Fibroblast of skin of scalp (primary cell): ENCODE data around the gene FBXO21. TPM values are rescaled to one million over a fixed set of nuclear protein-coding genes. Genes with fewer than 3 reads are reported as not detected.
"Not testable (repeated sequence)": the region's sequence is repeated elsewhere in the genome, so short reads cannot be mapped to it uniquely, and the experiment has no call there.

Experiments
- DNase-seq: peaks from one replicate; pipeline ENCODE4 v3.0.0-alpha.2; 2013
- polyA plus RNA-seq, 2 experiments: library from polyadenylated mRNA; unstranded; fragments of 120-200 nt; gene quantifications; one replicate each; pipeline ENCODE4 v1.2.1, GENCODE V29; 2013; ENCODE audit not compliant: insufficient read length in 2 of 2

The FBXO21 gene
- polyA plus RNA-seq (2013, experiment 1 of 2; ENCODE audit: insufficient read length) = 20.4 TPM
- polyA plus RNA-seq (2013, experiment 2 of 2; ENCODE audit: insufficient read length) = 20.0 TPM

GRCh38 chr12:117190210-117190781 is at the start of gene FBXO21:
Gene FBXO21 (minus strand): TSS chr12:117190470. CDS start chr12:117190456, 14 bp downstream.
- DNase-seq = peak; percentile 85

- DNase-seq = peak; percentile 59
Measured at GRCh38 chr12:117236456-117237001, 46.3 kb upstream of the FBXO21 start.

- no peak for DNase-seq
Measured at GRCh38 chr12:117235261-117235660, 45.0 kb upstream of the FBXO21 start.

- no peak for DNase-seq
Measured at GRCh38 chr12:117234441-117234840, 44.2 kb upstream of the FBXO21 start.

- no peak for DNase-seq
Measured at GRCh38 chr12:117231750-117232149, 41.5 kb upstream of the FBXO21 start.

GRCh38 chr12:117228239-117228638 is 38.0 kb upstream of the FBXO21 start:
- no peak for DNase-seq

GRCh38 chr12:117227000-117227653 is 36.9 kb upstream of the FBXO21 start:
- DNase-seq = no peak

GRCh38 chr12:117226505-117226904 is 36.2 kb upstream of the FBXO21 start:
- no peak for DNase-seq

GRCh38 chr12:117225179-117225578 is 34.9 kb upstream of the FBXO21 start:
- DNase-seq = no peak

- not testable (repeated sequence) for DNase-seq
Measured at GRCh38 chr12:117220947-117221346, 30.7 kb upstream of the FBXO21 start.

- DNase-seq = no peak
Measured at GRCh38 chr12:117218149-117218548, 27.9 kb upstream of the FBXO21 start.

- DNase-seq = no peak
Measured at GRCh38 chr12:117216686-117217085, 26.4 kb upstream of the FBXO21 start.

- DNase-seq = no peak
Measured at GRCh38 chr12:117214797-117215196, 24.5 kb upstream of the FBXO21 start.

GRCh38 chr12:117213295-117213808 is 23.1 kb upstream of the FBXO21 start:
- no peak for DNase-seq

- DNase-seq = peak; percentile 68
Measured at GRCh38 chr12:117212563-117213190, 22.4 kb upstream of the FBXO21 start.

GRCh38 chr12:117210266-117210918 is 20.1 kb upstream of the FBXO21 start:
- DNase-seq = no peak

GRCh38 chr12:117209626-117210025 is 19.4 kb upstream of the FBXO21 start:
- DNase-seq = no peak

- no peak for DNase-seq
Measured at GRCh38 chr12:117208811-117209455, 18.7 kb upstream of the FBXO21 start.

- no peak for DNase-seq
Measured at GRCh38 chr12:117208206-117208605, 17.9 kb upstream of the FBXO21 start.

- no peak for DNase-seq
Measured at GRCh38 chr12:117207675-117208074, 17.4 kb upstream of the FBXO21 start.

- DNase-seq = no peak
Measured at GRCh38 chr12:117202556-117202955, 12.3 kb upstream of the FBXO21 start.

- no peak for DNase-seq
Measured at GRCh38 chr12:117202033-117202432, 11.8 kb upstream of the FBXO21 start.
